GM20000 (cell line): ENCODE results near the gene KIF26B.

Source experiments
- DNase-seq: peaks from one replicate; pipeline ENCODE4 v3.0.0; 2012; ENCODE audit warnings: low spot score
- CTCF ChIP-seq: IDR thresholded peaks from 2 replicates; pipeline ENCODE4 v1.5.1; 2012; ENCODE audit warnings: mild to moderate bottlenecking, control low read depth; ENCODE audit errors: extremely low read depth, missing control alignments

KIF26B gene

DNA sequence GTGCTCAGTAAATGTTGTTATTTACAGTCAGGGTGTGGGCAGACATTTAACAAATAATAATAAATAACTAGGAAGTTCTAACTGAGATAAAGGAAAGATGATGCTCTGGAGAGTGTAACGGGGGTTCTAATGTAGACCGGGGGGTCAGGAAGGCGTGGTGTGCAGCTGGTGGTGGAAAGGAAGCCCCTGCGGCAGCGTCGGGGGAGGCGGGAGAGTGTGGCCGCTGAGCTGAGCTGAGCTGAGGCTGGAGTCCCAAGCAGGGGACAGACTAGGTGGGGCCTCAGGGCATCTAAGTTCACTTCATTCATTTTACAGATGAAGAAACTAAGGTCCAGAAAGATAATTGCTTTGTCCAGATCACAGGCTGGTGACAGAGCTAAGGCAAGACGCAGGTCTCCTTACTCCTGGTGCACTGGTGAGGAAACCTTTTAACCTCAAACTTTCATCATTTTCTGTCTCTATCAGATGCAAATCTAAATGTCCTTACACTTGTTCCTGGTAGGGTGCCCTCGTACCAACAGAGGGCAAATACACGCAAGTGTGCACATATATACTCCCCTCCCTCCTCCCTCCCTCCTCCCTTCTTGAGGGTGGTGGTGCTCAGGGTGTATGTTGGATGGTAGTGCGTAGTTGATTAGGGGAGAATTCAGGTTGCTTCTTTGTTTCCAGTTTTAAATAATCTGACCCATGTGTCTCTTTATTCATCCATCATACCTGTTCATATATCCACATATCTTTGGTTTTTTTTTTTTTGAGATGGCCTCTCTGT, 44.1 kb downstream of the KIF26B start:
- TF ChIP-seq CTCF, result no peak
- DNase-seq, result no peak

DNA sequence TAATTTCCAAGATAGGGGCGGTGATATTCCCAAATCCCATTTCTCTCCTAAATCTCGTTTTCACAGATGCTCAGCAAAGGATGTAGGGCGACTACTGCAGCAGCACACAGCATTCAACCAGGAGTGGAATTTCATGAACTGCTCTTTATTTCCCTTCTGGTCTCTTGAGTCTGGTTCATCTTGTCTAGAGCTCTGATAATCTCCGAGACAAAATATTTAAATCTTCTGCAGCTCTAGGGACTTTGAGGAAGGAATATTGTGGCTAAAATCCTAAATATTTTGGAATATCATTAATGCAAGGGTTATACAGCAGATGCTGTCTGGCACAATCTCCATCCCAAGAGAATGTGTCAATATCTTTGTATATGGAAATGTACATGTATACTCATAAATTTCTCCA, 45.4 kb downstream of the KIF26B start:
- TF ChIP-seq CTCF, result no peak
- no peak for DNase-seq

DNA sequence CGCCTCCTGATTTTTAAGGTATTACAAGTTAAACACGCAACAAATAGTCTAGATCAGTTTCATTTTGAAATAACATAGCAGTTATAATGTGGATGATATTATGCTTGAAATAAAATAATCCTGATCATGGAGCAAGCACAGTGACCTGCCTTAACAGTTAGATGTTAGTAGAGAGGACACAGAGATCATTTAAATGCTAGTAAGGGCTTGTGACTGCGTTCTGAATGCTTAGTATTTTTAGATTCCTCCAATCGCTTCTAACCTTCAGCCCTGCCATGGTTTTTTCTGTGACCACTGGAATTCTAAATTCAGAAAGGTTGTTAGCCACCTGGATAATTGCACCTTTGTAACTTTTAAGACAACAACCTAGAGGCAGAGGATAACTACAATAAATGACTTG, 46.4 kb downstream of the KIF26B start:
- no peak for DNase-seq
- TF ChIP-seq CTCF, result no peak

DNA sequence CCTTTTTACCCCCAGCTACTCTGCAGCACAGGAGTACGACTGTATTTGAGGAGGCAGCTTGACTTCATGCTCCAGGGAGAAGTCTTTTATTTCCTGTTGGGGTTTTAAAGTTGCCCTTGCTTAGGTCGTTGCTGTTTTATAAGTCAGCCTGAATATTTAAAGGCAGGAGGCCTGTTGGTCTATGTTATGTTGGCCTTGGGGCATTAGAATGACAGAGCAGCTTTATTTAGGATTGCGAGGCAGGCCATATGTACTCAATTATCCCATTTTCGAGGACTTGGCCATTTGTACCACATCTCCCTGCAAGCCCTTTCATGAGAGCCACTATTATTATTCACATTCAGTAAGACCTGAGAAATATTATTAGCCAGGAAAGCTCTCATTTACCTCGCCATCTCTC, 47.0 kb downstream of the KIF26B start:
- no peak for TF ChIP-seq CTCF
- no peak for DNase-seq

- no peak for DNase-seq
Observed at GRCh38 chr1:245205396-245205795, 50.6 kb downstream of the KIF26B start.

DNA sequence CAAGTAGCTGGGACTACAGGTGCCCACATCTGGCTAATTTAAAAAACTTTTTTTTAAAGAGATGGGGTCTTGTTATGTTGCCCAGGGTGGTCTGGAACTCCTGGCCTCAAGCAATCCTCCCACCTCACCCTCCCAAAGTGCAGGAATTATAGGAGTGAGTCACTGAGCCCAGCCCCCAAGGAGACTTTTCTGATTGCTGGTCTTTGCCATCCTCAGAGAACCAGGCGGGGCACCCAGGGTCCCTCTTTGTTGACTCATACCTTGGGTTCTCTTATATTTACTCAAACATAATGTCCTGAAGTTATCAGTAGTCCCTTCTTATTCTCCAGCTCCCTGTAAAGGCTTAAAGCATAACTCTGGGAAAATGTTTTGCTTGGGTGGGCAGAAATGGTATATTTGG, 51.1 kb downstream of the KIF26B start:
- no peak for TF ChIP-seq CTCF
- DNase-seq, result no peak

More at GRCh38 chr1:245205396-245205795, 50.6 kb downstream of the KIF26B start:
- TF ChIP-seq CTCF, result no peak

DNA sequence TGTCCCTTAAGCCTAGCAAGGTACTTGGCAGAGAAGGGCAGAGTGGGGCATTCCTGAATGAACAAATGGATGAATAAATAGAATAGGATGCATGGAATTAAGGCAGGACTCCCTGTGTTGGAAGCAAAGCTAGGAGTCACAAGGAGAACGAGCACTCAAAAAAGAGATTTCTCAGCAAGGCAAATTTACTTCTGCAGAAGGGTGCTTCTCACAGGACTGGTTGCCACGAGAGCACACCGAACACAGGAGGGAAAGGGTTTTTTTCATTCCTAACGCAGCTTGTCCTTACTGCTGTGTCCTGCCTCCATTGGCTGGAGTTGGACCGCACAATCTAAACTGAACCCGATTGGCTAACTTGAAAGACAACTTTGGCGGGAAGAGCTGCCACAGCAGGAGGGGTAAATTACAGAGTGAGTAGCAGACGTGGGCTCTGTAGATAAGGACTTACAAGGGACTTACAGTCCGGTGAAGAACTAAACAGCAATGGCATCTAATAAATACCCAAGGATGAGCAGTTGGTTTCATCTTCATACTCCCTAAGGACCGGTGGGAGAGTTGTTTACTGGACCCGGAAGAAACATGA, 52.4 kb downstream of the KIF26B start:
- no peak for DNase-seq

More for the DNA sequence above, 52.4 kb downstream of the KIF26B start:
- TF ChIP-seq CTCF, result no peak
